ENCODE data around the gene SLC8A3.

DNA sequence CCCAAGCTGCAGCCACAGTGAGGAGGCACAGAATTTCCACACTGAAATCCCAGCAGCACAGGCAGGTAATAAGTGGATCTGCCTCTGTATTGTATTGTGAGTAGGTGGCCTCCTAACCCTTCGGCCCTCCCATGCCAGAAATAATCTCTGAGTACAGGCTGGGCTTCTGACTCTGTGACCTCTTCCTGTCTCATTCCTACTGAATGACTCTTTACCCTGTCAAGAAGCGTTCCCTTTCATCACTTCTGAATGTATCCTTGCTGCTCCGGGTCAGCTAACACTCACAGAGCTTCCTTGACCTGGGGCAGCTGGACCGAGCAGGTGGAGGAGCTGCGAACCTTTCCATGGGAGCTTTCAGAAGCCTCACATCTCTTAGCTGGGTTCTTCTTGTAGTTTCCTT, 119.6 kb downstream of the SLC8A3 start:
- TF ChIP-seq, protein P1, sequence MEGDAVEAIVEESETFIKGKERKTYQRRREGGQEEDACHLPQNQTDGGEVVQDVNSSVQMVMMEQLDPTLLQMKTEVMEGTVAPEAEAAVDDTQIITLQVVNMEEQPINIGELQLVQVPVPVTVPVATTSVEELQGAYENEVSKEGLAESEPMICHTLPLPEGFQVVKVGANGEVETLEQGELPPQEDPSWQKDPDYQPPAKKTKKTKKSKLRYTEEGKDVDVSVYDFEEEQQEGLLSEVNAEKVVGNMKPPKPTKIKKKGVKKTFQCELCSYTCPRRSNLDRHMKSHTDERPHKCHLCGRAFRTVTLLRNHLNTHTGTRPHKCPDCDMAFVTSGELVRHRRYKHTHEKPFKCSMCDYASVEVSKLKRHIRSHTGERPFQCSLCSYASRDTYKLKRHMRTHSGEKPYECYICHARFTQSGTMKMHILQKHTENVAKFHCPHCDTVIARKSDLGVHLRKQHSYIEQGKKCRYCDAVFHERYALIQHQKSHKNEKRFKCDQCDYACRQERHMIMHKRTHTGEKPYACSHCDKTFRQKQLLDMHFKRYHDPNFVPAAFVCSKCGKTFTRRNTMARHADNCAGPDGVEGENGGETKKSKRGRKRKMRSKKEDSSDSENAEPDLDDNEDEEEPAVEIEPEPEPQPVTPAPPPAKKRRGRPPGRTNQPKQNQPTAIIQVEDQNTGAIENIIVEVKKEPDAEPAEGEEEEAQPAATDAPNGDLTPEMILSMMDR (IDR thresholded peaks at IDR 0.05; ENCODE audit: extremely low read depth in 1 of 2, insufficient read depth in 1 of 2, low read depth in 1 of 2, low read length in 2 of 2), result no peak
- TF ChIP-seq MAX (IDR thresholded peaks at IDR 0.05; ENCODE audit: insufficient read depth, insufficient read length), result no peak
- TF ChIP-seq EZH2 (IDR thresholded peaks at IDR 0.05; ENCODE audit: borderline replicate concordance, low read depth, low read length, severe bottlenecking), result no peak
- TF ChIP-seq GATA2 (IDR thresholded peaks at IDR 0.05; ENCODE audit: insufficient read depth, insufficient read length, low read depth, low read length), result no peak
- no peak for TF ChIP-seq POLR2A (IDR thresholded peaks at IDR 0.05; ENCODE audit: low read depth, low read length)
- no peak for TF ChIP-seq JUN (IDR thresholded peaks at IDR 0.05; ENCODE audit: borderline replicate concordance, insufficient read depth, insufficient read length, low read depth)
- no peak for TF ChIP-seq POLR2AphosphoS5 (IDR thresholded peaks at IDR 0.05; ENCODE audit: insufficient read depth, low read depth, low read length)
- no peak for TF ChIP-seq MYC (IDR thresholded peaks at IDR 0.05; ENCODE audit: low read depth, low read length)

Data from endothelial cell of umbilical vein (primary cell).